Gastrocnemius medialis (tissue), 4 donors: Measurements from ENCODE around the gene GPR180. TPM values are rescaled to one million over a fixed set of nuclear protein-coding genes. Genes with fewer than 3 reads are reported as not detected.

Experiments used
- ATAC-seq, 2 donors: fragments of 150-250 bp; one replicate each; pipeline ENCODE4 v1.9.1; 2016
- DNase-seq, 2 donors: peaks; one replicate each; pipeline ENCODE4 v3.0.0-alpha.2; 2019
- H3K27ac ChIP-seq, 4 donors: fragments of 200-600 bp; sonication (generic); 1 replicate in 1 of 4; 2 replicates in 3 of 4; pipeline ENCODE4 v1.5.1; 2016 to 2018; ENCODE audit warnings: mild to moderate bottlenecking in 2 of 4, moderate library complexity in 1 of 4
- H3K27me3 ChIP-seq, 3 donors: fragments of 200-600 bp; sonication (generic) in 2 of 3; 1 replicate in 1 of 3; 2 replicates in 2 of 3; pipeline versions ENCODE4 v1.5.1 to v1.6.0; 2016 to 2019; ENCODE audit warnings: mild to moderate bottlenecking in 1 of 3, moderate library complexity in 1 of 3
- H3K36me3 ChIP-seq, 2 donors: fragments of 200-600 bp; sonication (generic) in 1 of 2; one replicate each; pipeline ENCODE4 v1.5.1; 2017 to 2018
- H3K4me1 ChIP-seq, 2 donors: fragments of 200-600 bp; sonication (generic) in 1 of 2; one replicate each; pipeline ENCODE4 v1.5.1; 2016 to 2017; ENCODE audit warnings: mild to moderate bottlenecking in 2 of 2
- H3K4me3 ChIP-seq, 4 donors: fragments of 200-600 bp; sonication (generic) in 3 of 4; 1 replicate in 1 of 4; 2 replicates in 3 of 4; pipeline ENCODE4 v1.5.1; 2016 to 2019; ENCODE audit warnings: mild to moderate bottlenecking in 2 of 4
- H3K9me3 ChIP-seq, 3 donors: fragments of 200-600 bp; sonication (generic) in 2 of 3; 1 replicate in 1 of 3; 2 replicates in 2 of 3; pipeline ENCODE4 v1.5.1; 2016 to 2019
- POLR2A ChIP-seq, 2 donors: fragments of 450-650 bp; IDR thresholded peaks; one replicate each; pipeline ENCODE4 v1.6.1; 2017; ENCODE audit warnings: antibody characterized with exemption in 2 of 2, mild to moderate bottlenecking in 2 of 2, moderate library complexity in 2 of 2
- in situ Hi-C, 4 donors: fragments of 200-750 bp; cut with MboI; loops; one replicate each; pipeline versions ENCODE4 v1.15.0 to v1.8.0; 2017; ENCODE audit warnings: low sequenced_read_pairs in 4 of 4
- intact Hi-C: fragments of 100-400 bp; cut with DNase I; formaldehyde crosslinking; loops from one replicate; pipeline ENCODE4 v1.15.1; 2023; ENCODE audit warnings: low total_unique reads
- total RNA-seq, 4 donors: library from RNA; depleted of rRNA; stranded (reverse); fragments of >200 nt; gene quantifications; one replicate each; pipeline versions ENCODE4 v1.1.0 to v1.2.3, GENCODE V29; 2016
- TF ChIP-seq, protein P1 (sequence below), 5 experiments: fragments of 450-650 bp in 3 of 5; fragments of 200-600 bp in 2 of 5; sonication (generic) in 2 of 5; IDR thresholded peaks in 4 of 5; conservative IDR thresholded peaks in 1 of 5; 1 replicate in 4 of 5; 2 replicates in 1 of 5; pipeline ENCODE4 v1.5.1; 2016 to 2019; ENCODE audit warnings: antibody characterized with exemption in 5 of 5, mild to moderate bottlenecking in 3 of 5, moderate library complexity in 3 of 5

GPR180 gene
- total RNA-seq, 4 donors from 2014 or later = 3.2 to 4.8 (median 4.1) TPM

- ATAC-seq (no peak), DNase-seq (no peak)
- TF ChIP-seq POLR2A (IDR thresholded peaks at IDR 0.05) = no peak
- TF ChIP-seq, protein P1, sequence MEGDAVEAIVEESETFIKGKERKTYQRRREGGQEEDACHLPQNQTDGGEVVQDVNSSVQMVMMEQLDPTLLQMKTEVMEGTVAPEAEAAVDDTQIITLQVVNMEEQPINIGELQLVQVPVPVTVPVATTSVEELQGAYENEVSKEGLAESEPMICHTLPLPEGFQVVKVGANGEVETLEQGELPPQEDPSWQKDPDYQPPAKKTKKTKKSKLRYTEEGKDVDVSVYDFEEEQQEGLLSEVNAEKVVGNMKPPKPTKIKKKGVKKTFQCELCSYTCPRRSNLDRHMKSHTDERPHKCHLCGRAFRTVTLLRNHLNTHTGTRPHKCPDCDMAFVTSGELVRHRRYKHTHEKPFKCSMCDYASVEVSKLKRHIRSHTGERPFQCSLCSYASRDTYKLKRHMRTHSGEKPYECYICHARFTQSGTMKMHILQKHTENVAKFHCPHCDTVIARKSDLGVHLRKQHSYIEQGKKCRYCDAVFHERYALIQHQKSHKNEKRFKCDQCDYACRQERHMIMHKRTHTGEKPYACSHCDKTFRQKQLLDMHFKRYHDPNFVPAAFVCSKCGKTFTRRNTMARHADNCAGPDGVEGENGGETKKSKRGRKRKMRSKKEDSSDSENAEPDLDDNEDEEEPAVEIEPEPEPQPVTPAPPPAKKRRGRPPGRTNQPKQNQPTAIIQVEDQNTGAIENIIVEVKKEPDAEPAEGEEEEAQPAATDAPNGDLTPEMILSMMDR (IDR thresholded peaks at IDR 0.05 in 4 of 5, conservative IDR thresholded peaks at IDR 0.05 in 1 of 5) = no peak
- H3K4me1 ChIP-seq = no peaks in the 10 kb centered on the region
- no peaks in the 10 kb centered on the region for H3K9me3 ChIP-seq
- no peak overlapping the region for H3K4me3 ChIP-seq
- in situ Hi-C loops = no loop called here
- intact Hi-C loops = no loop called here
- no peaks in the 10 kb centered on the region for H3K36me3 ChIP-seq
- H3K27me3 ChIP-seq = peaks cover 0 to under 1% (median 0%) of the 10 kb centered on the region in 3 donors
- H3K27ac ChIP-seq = no peak overlapping the region
Observed at GRCh38 chr13:94556621-94557020, 45.0 kb upstream of the GPR180 start.

GRCh38 chr13:94557684-94558235 lies 43.9 kb upstream of the GPR180 start:
- no peak overlapping the region for H3K27ac ChIP-seq
- in situ Hi-C loops = no loop called here
- no peak for ATAC-seq

DNA sequence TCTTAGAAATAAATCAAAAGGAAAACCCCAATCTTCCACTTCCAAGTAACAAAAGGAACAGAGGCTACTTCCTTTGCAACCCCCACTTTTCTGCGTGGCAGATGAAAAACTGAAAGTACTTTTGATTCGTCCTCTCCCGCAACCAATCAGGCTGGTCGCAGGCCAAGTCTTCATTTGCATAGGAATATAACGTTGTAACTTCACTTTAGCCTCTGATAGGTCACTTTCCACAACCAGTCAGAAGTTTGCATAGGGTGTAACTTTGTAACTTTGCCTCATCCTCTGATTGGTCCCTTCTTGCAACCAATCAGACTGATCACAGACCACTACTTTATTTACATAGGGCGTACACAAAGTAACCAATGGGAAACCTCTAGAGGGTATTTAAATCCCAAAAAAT lies 42.9 kb upstream of the GPR180 start:
- DNase-seq (no peak), ATAC-seq (no peak)
- TF ChIP-seq POLR2A (IDR thresholded peaks at IDR 0.05) = no peak
- TF ChIP-seq, protein P1 (IDR thresholded peaks at IDR 0.05 in 4 of 5, conservative IDR thresholded peaks at IDR 0.05 in 1 of 5) = no peak
- no peak overlapping the region for H3K4me3 ChIP-seq
- H3K27me3 ChIP-seq = no peaks in the 10 kb centered on the region
- H3K27ac ChIP-seq = no peak overlapping the region
- no peaks in the 10 kb centered on the region for H3K36me3 ChIP-seq
- in situ Hi-C loops = no loop called here
- H3K9me3 ChIP-seq = no peaks in the 10 kb centered on the region
- no peaks in the 10 kb centered on the region for H3K4me1 ChIP-seq
- intact Hi-C loops = no loop called here

More at GRCh38 chr13:94557684-94558235, 43.9 kb upstream of the GPR180 start:
- Histone ChIP-seq H3K36me3 (no peaks in the 10 kb centered on the region), H3K9me3 (no peaks in the 10 kb centered on the region), H3K27me3 (no peaks in the 10 kb centered on the region), H3K4me1 (no peaks in the 10 kb centered on the region), H3K4me3 (no peak overlapping the region)
- DNase-seq = no peak
- intact Hi-C loops = no loop called here
- no peak for TF ChIP-seq POLR2A (IDR thresholded peaks at IDR 0.05)
- TF ChIP-seq, protein P1 (IDR thresholded peaks at IDR 0.05 in 4 of 5, conservative IDR thresholded peaks at IDR 0.05 in 1 of 5) = no peak

DNA sequence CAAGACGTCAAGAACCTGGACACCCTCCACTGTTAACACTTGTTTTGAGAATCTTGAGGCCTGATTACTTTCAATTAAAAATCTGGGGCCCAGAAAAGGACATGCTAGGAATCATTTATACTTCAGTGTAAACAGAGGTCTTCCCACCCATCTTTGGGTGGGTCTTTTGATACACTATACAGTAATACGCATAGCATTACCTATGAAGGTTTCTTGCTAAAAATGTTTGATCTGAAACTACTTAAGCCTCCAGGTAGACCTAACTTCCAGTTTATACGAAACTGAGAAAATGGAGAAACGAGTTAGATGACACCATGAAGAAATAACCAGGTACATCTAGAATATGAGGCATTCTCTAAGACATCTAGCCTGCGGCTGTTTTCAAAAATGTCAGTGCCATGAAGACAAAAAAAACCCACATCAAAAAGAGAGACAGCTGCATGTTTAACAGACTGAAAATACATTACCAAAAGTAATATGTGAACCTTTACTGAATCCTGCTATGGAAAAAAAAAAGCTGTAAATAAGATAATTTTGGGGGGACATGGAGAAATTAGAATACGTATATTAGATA lies 42.3 kb upstream of the GPR180 start:
- ATAC-seq (no peak), DNase-seq (no peak)
- no peaks in the 10 kb centered on the region for H3K4me1 ChIP-seq
- H3K36me3 ChIP-seq = no peaks in the 10 kb centered on the region
- in situ Hi-C loops = no loop called here
- no peaks in the 10 kb centered on the region for H3K27me3 ChIP-seq
- H3K27ac ChIP-seq = no peak overlapping the region
- H3K4me3 ChIP-seq = no peak overlapping the region
- intact Hi-C loops = no loop called here
- H3K9me3 ChIP-seq = no peaks in the 10 kb centered on the region
- no peak for TF ChIP-seq POLR2A (IDR thresholded peaks at IDR 0.05)
- TF ChIP-seq, protein P1 (IDR thresholded peaks at IDR 0.05 in 4 of 5, conservative IDR thresholded peaks at IDR 0.05 in 1 of 5) = no peak

DNA sequence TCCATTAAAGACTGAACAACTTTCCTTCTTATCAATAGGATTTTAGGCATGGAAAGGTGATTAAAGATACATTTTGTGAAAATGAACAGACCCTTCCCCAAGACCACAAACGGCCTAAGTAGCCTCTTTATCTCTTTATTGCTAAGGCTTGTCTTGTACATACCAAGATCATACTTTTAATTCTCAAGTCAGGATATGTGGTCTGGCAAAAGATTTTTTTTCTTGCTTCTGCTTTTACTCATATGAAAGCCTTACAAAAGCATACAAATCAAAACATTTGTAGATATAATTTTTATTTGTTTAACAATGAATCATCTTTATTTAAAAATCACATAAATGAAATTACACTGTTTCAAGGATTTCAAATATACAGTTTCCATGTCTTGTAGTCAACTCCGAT lies 41.5 kb upstream of the GPR180 start:
- H3K4me3 ChIP-seq = no peak overlapping the region
- no peak overlapping the region for H3K27ac ChIP-seq
- intact Hi-C loops (no loop called here), in situ Hi-C loops (no loop called here)
- no peaks in the 10 kb centered on the region for H3K36me3 ChIP-seq
- TF ChIP-seq POLR2A (IDR thresholded peaks at IDR 0.05) = no peak
- TF ChIP-seq, protein P1 (IDR thresholded peaks at IDR 0.05 in 4 of 5, conservative IDR thresholded peaks at IDR 0.05 in 1 of 5) = no peak
- DNase-seq (no peak), ATAC-seq (no peak)
- H3K4me1 ChIP-seq = no peaks in the 10 kb centered on the region
- no peaks in the 10 kb centered on the region for H3K27me3 ChIP-seq
- H3K9me3 ChIP-seq = no peaks in the 10 kb centered on the region
